HepG2 (cell line): Measurements from ENCODE around the gene SMURF1. TPM values are rescaled to one million over a fixed set of nuclear protein-coding genes. Genes with fewer than 3 reads are reported as not detected.

Experiments
- ATAC-seq: fragments of 200-7000 bp; cut with Tn5 transposase; 3 replicates; pipeline ENCODE4 v1.9.1; 2020; ENCODE audit warnings: mild to moderate bottlenecking, moderate library complexity
- BruUV-seq: library from RNA; stranded (reverse); fragments of 400-500 nt; replicated peaks from 2 replicates; lab custom pipeline; 2021; lab: Mats Ljungman, UMichigan
- CTCF ChIA-PET: fragments of 300-600 bp; formaldehyde crosslinking; extraction: SDS; loops from one replicate; lab custom pipeline; 2021; ENCODE audit warnings: low total read pairs, inconsistent platforms, low intra/inter-chr PET ratio; lab: Yijun Ruan, JAX
- POLR2A ChIA-PET: fragments of 350-600 bp; sonication (Branson Sonifier 250); formaldehyde crosslinking; loops from one replicate; lab custom pipeline; 2020; ENCODE audit warnings: antibody characterized with exemption, inconsistent platforms; lab: Yijun Ruan, JAX
- DNase-seq: peaks from one replicate; pipeline ENCODE4 v3.0.0-alpha.2; 2015; ENCODE audit warnings: low spot score
- FAIRE-seq: peaks from 3 replicates; lab custom pipeline; 2011; peaks lifted over from hg19 to GRCh38; lab: Jason Lieb, UNC
- H2AFZ ChIP-seq: one replicate; pipeline ENCODE4 v1.6.1; 2011; ENCODE audit warnings: low read length, inconsistent platforms
- H3K27ac ChIP-seq: fragments of 300-600 bp; 3 replicates; pipeline ENCODE4 v1.8.0; 2011; ENCODE audit warnings: mixed run types, mild to moderate bottlenecking, mixed read lengths, low read length, inconsistent platforms; ENCODE audit not compliant: insufficient read depth; ENCODE audit errors: extremely low read length
- H3K27me3 ChIP-seq, 2 experiments: fragments of 200-600 bp in 1 of 2; 2 replicates in 1 of 2; 3 replicates in 1 of 2; pipeline versions ENCODE4 v1.6.0 to v1.8.0; 2011; ENCODE audit warnings: low read length in 2 of 2, mild to moderate bottlenecking in 2 of 2, moderate library complexity in 2 of 2, inconsistent platforms in 1 of 2; ENCODE audit not compliant: insufficient read depth in 2 of 2, control insufficient read depth in 1 of 2
- H3K36me3 ChIP-seq, 2 experiments: fragments of 200-600 bp in 1 of 2; replicated peaks in 1 of 2; 2 replicates in 1 of 2; 3 replicates in 1 of 2; pipeline versions ENCODE4 v1.5.1 to v1.8.0; 2011; ENCODE audit warnings: low read length in 2 of 2, inconsistent platforms in 1 of 2; ENCODE audit not compliant: insufficient read depth in 2 of 2, control insufficient read depth in 1 of 2
- H3K4me1 ChIP-seq: 2 replicates; pipeline ENCODE4 v1.5.1; 2012; ENCODE audit warnings: low read length, inconsistent platforms; ENCODE audit not compliant: insufficient read depth
- H3K4me2 ChIP-seq: 2 replicates; pipeline ENCODE4 v1.6.0; 2011; ENCODE audit warnings: low read depth, low read length, inconsistent platforms
- H3K4me3 ChIP-seq, 3 experiments: fragments of 200-600 bp in 1 of 3; sonication (generic), shearing (Covaris generic) in 1 of 3; replicated peaks in 1 of 3; 2 replicates each; pipeline ENCODE4 v1.5.1; 2011 to 2016; ENCODE audit warnings: low read length in 3 of 3, inconsistent platforms in 2 of 3, low read depth in 2 of 3, mild to moderate bottlenecking in 2 of 3, control low read depth in 1 of 3, mixed read lengths in 1 of 3; ENCODE audit not compliant: insufficient read depth in 1 of 3
- H3K79me2 ChIP-seq: one replicate; pipeline ENCODE4 v1.6.1; 2011; ENCODE audit warnings: low read length, inconsistent platforms; ENCODE audit not compliant: insufficient read depth
- H3K9ac ChIP-seq: 2 replicates; pipeline ENCODE4 v1.6.0; 2011; ENCODE audit warnings: mild to moderate bottlenecking, low read depth, low read length, inconsistent platforms; ENCODE audit not compliant: insufficient read depth
- H3K9me3 ChIP-seq: 2 replicates; pipeline ENCODE4 v1.5.1; 2012; ENCODE audit warnings: mild to moderate bottlenecking, low read length
- H4K20me1 ChIP-seq: 2 replicates; pipeline ENCODE4 v1.6.0; 2011; ENCODE audit warnings: inconsistent platforms, mild to moderate bottlenecking, low read length, moderate library complexity; ENCODE audit not compliant: insufficient read depth
- DNMT3B ChIP-seq: conservative IDR thresholded peaks from 2 replicates; pipeline ENCODE4 v1.6.1; 2016; ENCODE audit warnings: missing biosample characterization, control low read depth
- HMGA1 ChIP-seq: sonication (generic); formaldehyde crosslinking; conservative IDR thresholded peaks from 2 replicates; pipeline ENCODE4 v1.4.0; 2020; ENCODE audit warnings: missing genetic modification reagents
- ZFP36 ChIP-seq: fragments of 150-350 bp; IDR thresholded peaks from 2 replicates; pipeline ENCODE4 v1.6.1; 2018; ENCODE audit warnings: borderline replicate concordance, low read length, low read depth; ENCODE audit not compliant: partially characterized antibody
- ZIK1 ChIP-seq: sonication (generic); formaldehyde crosslinking; IDR thresholded peaks from 2 replicates; pipeline ENCODE4 v1.5.0; 2020; ENCODE audit warnings: mild to moderate bottlenecking, low read depth, missing genetic modification reagents, borderline replicate concordance
- ZNF331 ChIP-seq: sonication (generic); formaldehyde crosslinking; IDR thresholded peaks from 2 replicates; pipeline ENCODE4 v1.4.0; 2020; ENCODE audit warnings: missing genetic modification reagents
- ZNF501 ChIP-seq: sonication (generic); formaldehyde crosslinking; IDR thresholded peaks from 2 replicates; pipeline ENCODE4 v1.5.1; 2020; ENCODE audit warnings: mild to moderate bottlenecking, moderate library complexity, missing genetic modification reagents
- ZNF572 ChIP-seq: sonication (generic); formaldehyde crosslinking; IDR thresholded peaks from 2 replicates; pipeline ENCODE4 v1.5.1; 2020; ENCODE audit warnings: mild to moderate bottlenecking, missing genetic modification reagents
- ZNF710 ChIP-seq: sonication (generic); formaldehyde crosslinking; IDR thresholded peaks from 2 replicates; pipeline ENCODE4 v1.5.0; 2020; ENCODE audit warnings: mild to moderate bottlenecking, missing genetic modification reagents, borderline replicate concordance
- ZNF747 ChIP-seq: sonication (generic); formaldehyde crosslinking; IDR thresholded peaks from 2 replicates; pipeline ENCODE4 v1.8.1; 2023; ENCODE audit warnings: missing genetic modification reagents, mild to moderate bottlenecking, borderline replicate concordance
- ZNF780A ChIP-seq: sonication (generic); formaldehyde crosslinking; IDR thresholded peaks from 2 replicates; pipeline ENCODE4 v1.8.0; 2022; ENCODE audit warnings: mild to moderate bottlenecking, missing genetic modification reagents, moderate library complexity
- WGBS: methylation state at CpG from one replicate; pipeline ENCODE4 v1.1.6; 2017; ENCODE audit warnings: low lambda C conversion rate; 5-methylcytosine and 5-hydroxymethylcytosine counted together
- in situ Hi-C: cut with HindIII; loops from 2 replicates; pipeline ENCODE4 v1.10.0; 2017; ENCODE audit warnings: low pct_unique_long_range_greater_than_20kb; ENCODE audit not compliant: extremely low pct_ligation_motif_present
- intact Hi-C: fragments of 100-400 bp; cut with micrococcal nuclease; formaldehyde crosslinking; loops from one replicate; pipeline ENCODE4 v1.10.0; 2022; ENCODE audit not compliant: unreplicated experiment
- polyA plus RNA-seq, 8 experiments: library from polyadenylated mRNA; depleted of rRNA in 3 of 8; stranded (reverse) in 7 of 8; unstranded in 1 of 8; fragments of >200 nt; fragmentation: Illumina TruSeq in 4 of 8; extraction: Trizol in 4 of 8; gene quantifications; 2 replicates each; pipeline versions ENCODE4 v1.2.1 to v1.2.3, GENCODE V29; 2011 to 2016; ENCODE audit warnings: low read depth in 4 of 8, missing spikeins in 1 of 8, mixed read lengths in 1 of 8; ENCODE audit not compliant: insufficient read depth in 1 of 8
- total RNA-seq, 5 experiments: library from RNA; depleted of rRNA; stranded (reverse); fragments of >200 nt; fragmentation: Illumina TruSeq; extraction: Trizol; gene quantifications; 2 replicates each; pipeline ENCODE4 v1.2.3, GENCODE V29; 2016; ENCODE audit warnings: low read depth in 1 of 5
- TF ChIP-seq, protein P1 (sequence below): sonication (generic); formaldehyde crosslinking; IDR thresholded peaks from 2 replicates; pipeline ENCODE4 v1.8.0; 2022; ENCODE audit warnings: low read depth, missing genetic modification reagents
- TF ChIP-seq, protein P2 (sequence below): sonication (generic); formaldehyde crosslinking; IDR thresholded peaks from 2 replicates; pipeline ENCODE4 v1.5.0; 2020; ENCODE audit warnings: mild to moderate bottlenecking, missing genetic modification reagents, moderate library complexity
- TF ChIP-seq, protein P3 (sequence below): sonication (generic); formaldehyde crosslinking; IDR thresholded peaks from 2 replicates; pipeline ENCODE4 v1.4.0; 2020; ENCODE audit warnings: missing genetic modification reagents, borderline replicate concordance

Gene SMURF1
- total and polyA plus RNA-seq, 2 of the 13 experiments (the other 11 are each of a cell fraction or from before 2014, with no cell fraction given) = 8.3 to 11.1 TPM

- ATAC-seq (no peak), DNase-seq (no peak), FAIRE-seq (no peak)
- peaks cover 68% of the 10 kb centered on the region for H3K79me2 ChIP-seq
- no peaks in the 10 kb centered on the region for H4K20me1 ChIP-seq
- no peak overlapping the region for H3K9ac ChIP-seq
- BruUV-seq = no TSS peak
- in situ Hi-C loops (no loop called here), intact Hi-C loops (no loop called here)
- H3K9me3 ChIP-seq = no peaks in the 10 kb centered on the region
- no peaks in the 10 kb centered on the region for H3K27me3 ChIP-seq
- ChIA-PET POLR2A (interaction anchor here (0.6 kb wide), 1 partner anchor 9 kb away, joined by 3 read pairs; no protein-coding TSS in a partner anchor), CTCF (no interaction called here)
- H3K4me3 ChIP-seq = no peak overlapping the region
- H3K27ac ChIP-seq = no peak overlapping the region
- no peaks in the 10 kb centered on the region for H3K36me3 ChIP-seq
- no peak overlapping the region for H2AFZ ChIP-seq
- peaks cover 69% of the 10 kb centered on the region for H3K4me1 ChIP-seq
- no peak overlapping the region for H3K4me2 ChIP-seq
- WGBS = 95% methylated on average over 11 of the region's 11 CpGs
- TF ChIP-seq, protein P1, sequence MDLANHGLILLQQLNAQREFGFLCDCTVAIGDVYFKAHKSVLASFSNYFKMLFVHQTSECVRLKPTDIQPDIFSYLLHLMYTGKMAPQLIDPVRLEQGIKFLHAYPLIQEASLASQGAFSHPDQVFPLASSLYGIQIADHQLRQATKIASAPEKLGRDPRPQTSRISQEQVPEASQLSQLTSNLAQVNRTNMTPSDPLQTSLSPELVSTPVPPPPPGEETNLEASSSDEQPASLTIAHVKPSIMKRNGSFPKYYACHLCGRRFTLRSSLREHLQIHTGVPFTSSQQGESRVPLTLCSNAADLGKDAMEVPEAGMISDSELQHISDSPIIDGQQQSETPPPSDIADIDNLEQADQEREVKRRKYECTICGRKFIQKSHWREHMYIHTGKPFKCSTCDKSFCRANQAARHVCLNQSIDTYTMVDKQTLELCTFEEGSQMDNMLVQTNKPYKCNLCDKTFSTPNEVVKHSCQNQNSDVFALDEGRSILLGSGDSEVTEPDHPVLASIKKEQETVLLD (CRISPR knock-in tag) = no peak
- TF ChIP-seq, protein P2, sequence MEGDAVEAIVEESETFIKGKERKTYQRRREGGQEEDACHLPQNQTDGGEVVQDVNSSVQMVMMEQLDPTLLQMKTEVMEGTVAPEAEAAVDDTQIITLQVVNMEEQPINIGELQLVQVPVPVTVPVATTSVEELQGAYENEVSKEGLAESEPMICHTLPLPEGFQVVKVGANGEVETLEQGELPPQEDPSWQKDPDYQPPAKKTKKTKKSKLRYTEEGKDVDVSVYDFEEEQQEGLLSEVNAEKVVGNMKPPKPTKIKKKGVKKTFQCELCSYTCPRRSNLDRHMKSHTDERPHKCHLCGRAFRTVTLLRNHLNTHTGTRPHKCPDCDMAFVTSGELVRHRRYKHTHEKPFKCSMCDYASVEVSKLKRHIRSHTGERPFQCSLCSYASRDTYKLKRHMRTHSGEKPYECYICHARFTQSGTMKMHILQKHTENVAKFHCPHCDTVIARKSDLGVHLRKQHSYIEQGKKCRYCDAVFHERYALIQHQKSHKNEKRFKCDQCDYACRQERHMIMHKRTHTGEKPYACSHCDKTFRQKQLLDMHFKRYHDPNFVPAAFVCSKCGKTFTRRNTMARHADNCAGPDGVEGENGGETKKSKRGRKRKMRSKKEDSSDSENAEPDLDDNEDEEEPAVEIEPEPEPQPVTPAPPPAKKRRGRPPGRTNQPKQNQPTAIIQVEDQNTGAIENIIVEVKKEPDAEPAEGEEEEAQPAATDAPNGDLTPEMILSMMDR (CRISPR knock-in tag) = no peak
- TF ChIP-seq, protein P3, sequence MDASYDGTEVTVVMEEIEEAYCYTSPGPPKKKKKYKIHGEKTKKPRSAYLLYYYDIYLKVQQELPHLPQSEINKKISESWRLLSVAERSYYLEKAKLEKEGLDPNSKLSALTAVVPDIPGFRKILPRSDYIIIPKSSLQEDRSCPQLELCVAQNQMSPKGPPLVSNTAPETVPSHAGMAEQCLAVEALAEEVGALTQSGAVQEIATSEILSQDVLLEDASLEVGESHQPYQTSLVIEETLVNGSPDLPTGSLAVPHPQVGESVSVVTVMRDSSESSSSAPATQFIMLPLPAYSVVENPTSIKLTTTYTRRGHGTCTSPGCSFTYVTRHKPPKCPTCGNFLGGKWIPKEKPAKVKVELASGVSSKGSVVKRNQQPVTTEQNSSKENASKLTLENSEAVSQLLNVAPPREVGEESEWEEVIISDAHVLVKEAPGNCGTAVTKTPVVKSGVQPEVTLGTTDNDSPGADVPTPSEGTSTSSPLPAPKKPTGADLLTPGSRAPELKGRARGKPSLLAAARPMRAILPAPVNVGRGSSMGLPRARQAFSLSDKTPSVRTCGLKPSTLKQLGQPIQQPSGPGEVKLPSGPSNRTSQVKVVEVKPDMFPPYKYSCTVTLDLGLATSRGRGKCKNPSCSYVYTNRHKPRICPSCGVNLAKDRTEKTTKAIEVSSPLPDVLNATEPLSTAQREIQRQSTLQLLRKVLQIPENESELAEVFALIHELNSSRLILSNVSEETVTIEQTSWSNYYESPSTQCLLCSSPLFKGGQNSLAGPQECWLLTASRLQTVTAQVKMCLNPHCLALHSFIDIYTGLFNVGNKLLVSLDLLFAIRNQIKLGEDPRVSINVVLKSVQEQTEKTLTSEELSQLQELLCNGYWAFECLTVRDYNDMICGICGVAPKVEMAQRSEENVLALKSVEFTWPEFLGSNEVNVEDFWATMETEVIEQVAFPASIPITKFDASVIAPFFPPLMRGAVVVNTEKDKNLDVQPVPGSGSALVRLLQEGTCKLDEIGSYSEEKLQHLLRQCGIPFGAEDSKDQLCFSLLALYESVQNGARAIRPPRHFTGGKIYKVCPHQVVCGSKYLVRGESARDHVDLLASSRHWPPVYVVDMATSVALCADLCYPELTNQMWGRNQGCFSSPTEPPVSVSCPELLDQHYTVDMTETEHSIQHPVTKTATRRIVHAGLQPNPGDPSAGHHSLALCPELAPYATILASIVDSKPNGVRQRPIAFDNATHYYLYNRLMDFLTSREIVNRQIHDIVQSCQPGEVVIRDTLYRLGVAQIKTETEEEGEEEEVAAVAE (CRISPR knock-in tag) = no peak
- no peak for TF ChIP-seq ZNF780A (CRISPR knock-in tag)
- no peak for TF ChIP-seq ZIK1 (CRISPR knock-in tag)
- no peak for TF ChIP-seq ZFP36
- TF ChIP-seq ZNF501 (CRISPR knock-in tag) = no peak
- TF ChIP-seq ZNF331 (CRISPR knock-in tag) = no peak
- no peak for TF ChIP-seq HMGA1 (CRISPR knock-in tag)
- TF ChIP-seq DNMT3B (CRISPR knock-in tag) = no peak
- TF ChIP-seq ZNF572 (CRISPR knock-in tag) = no peak
- no peak for TF ChIP-seq ZNF747 (CRISPR knock-in tag)
- no peak for TF ChIP-seq ZNF710 (CRISPR knock-in tag)
These were observed 40.9 kb downstream of the SMURF1 start for GRCh38 chr7:99102809-99103690.
